SK-N-SH (cell line): ENCODE results near the gene SLCO4A1. TPM values are rescaled to one million over a fixed set of nuclear protein-coding genes. Genes with fewer than 3 reads are reported as not detected.

ENCODE experiments used
- CTCF ChIA-PET: fragments of 300-600, 350-600 bp; formaldehyde crosslinking; extraction: SDS; loops from one replicate; lab custom pipeline; 2021; lab: Yijun Ruan, JAX
- POLR2A ChIA-PET: fragments of 350-600 bp; sonication (Branson Sonifier 250); formaldehyde crosslinking; extraction: SDS; loops from one replicate; lab custom pipeline; 2020; ENCODE audit warnings: antibody characterized with exemption, inconsistent platforms; lab: Yijun Ruan, JAX
- DNase-seq: peaks from one replicate; pipeline ENCODE4 v3.0.0; 2012
- H2AFZ ChIP-seq: fragments of 200-600 bp; sonication (generic); 2 replicates; pipeline ENCODE4 v1.8.1; 2016; ENCODE audit warnings: antibody characterized with exemption, mild to moderate bottlenecking, low read depth
- H3F3A ChIP-seq: fragments of 200-600 bp; sonication (generic); replicated peaks from 2 replicates; pipeline ENCODE3; 2016; ENCODE audit warnings: antibody characterized with exemption, mild to moderate bottlenecking; ENCODE audit not compliant: insufficient read depth
- H3K27ac ChIP-seq, 2 experiments: fragments of 200-500 bp in 1 of 2; fragments of 200-600 bp in 1 of 2; sonication (Bioruptor generic) in 1 of 2; sonication (generic), shearing (Covaris generic) in 1 of 2; 2 replicates each; pipeline versions ENCODE4 v1.5.1 to v1.6.1; 2014 to 2016; ENCODE audit warnings: low read depth in 2 of 2, inconsistent platforms in 1 of 2, low read length in 1 of 2, mild to moderate bottlenecking in 1 of 2, mixed read lengths in 1 of 2
- H3K27me3 ChIP-seq: fragments of 200-600 bp; sonication (generic), shearing (Covaris generic); 2 replicates; pipeline ENCODE4 v1.6.1; 2016; ENCODE audit warnings: mixed run types; ENCODE audit not compliant: insufficient read depth
- H3K36me3 ChIP-seq, 2 experiments: fragments of 200-500 bp in 1 of 2; fragments of 200-600 bp in 1 of 2; sonication (Bioruptor generic) in 1 of 2; sonication (generic) in 1 of 2; replicated peaks in 1 of 2; 2 replicates each; pipeline versions ENCODE3 to v1.5.1; 2014 to 2016; ENCODE audit warnings: low read length in 1 of 2, mild to moderate bottlenecking in 1 of 2; ENCODE audit not compliant: insufficient read depth in 2 of 2, control insufficient read depth in 1 of 2
- H3K4me1 ChIP-seq, 2 experiments: fragments of 200-500 bp in 1 of 2; fragments of 200-600 bp in 1 of 2; sonication (Bioruptor generic) in 1 of 2; sonication (generic), shearing (Covaris generic) in 1 of 2; 2 replicates each; pipeline versions ENCODE4 v1.5.1 to v1.6.1; 2014 to 2016; ENCODE audit warnings: low read depth in 1 of 2, low read length in 1 of 2, mixed run types in 1 of 2; ENCODE audit not compliant: insufficient read depth in 2 of 2, control insufficient read depth in 1 of 2
- H3K4me2 ChIP-seq: fragments of 200-600 bp; sonication (generic), shearing (Covaris generic); 2 replicates; pipeline ENCODE4 v1.6.1; 2017; ENCODE audit warnings: mixed run types
- H3K4me3 ChIP-seq, 2 experiments: fragments of 200-500 bp in 1 of 2; fragments of 200-600 bp in 1 of 2; sonication (Bioruptor generic) in 1 of 2; sonication (generic), shearing (Covaris generic) in 1 of 2; 2 replicates each; pipeline versions ENCODE4 v1.5.1 to v1.8.1; 2014 to 2016; ENCODE audit warnings: low read depth in 2 of 2, inconsistent platforms in 1 of 2, low read length in 1 of 2, mild to moderate bottlenecking in 1 of 2, mixed read lengths in 1 of 2, moderate library complexity in 1 of 2
- H3K79me2 ChIP-seq: fragments of 200-600 bp; sonication (generic); 2 replicates; pipeline ENCODE4 v1.8.1; 2017; ENCODE audit warnings: mild to moderate bottlenecking; ENCODE audit not compliant: insufficient read depth
- H3K9ac ChIP-seq: fragments of 200-600 bp; sonication (generic); 2 replicates; pipeline ENCODE4 v1.6.1; 2017; ENCODE audit warnings: mixed run types
- H3K9me2 ChIP-seq: fragments of 200-600 bp; sonication (generic); 2 replicates; pipeline ENCODE4 v1.6.1; 2017; ENCODE audit warnings: mixed run types
- H3K9me3 ChIP-seq: fragments of 200-600 bp; sonication (generic); 2 replicates; pipeline ENCODE4 v1.6.1; 2017; ENCODE audit warnings: mixed run types, mild to moderate bottlenecking, moderate library complexity
- H4K20me1 ChIP-seq: fragments of 200-600 bp; sonication (generic); 2 replicates; pipeline ENCODE4 v1.6.1; 2017; ENCODE audit warnings: mild to moderate bottlenecking, mixed run types; ENCODE audit not compliant: insufficient read depth
- CHD2 ChIP-seq: fragments of 150-350 bp; IDR thresholded peaks from 2 replicates; pipeline ENCODE4 v1.6.1; 2018; ENCODE audit warnings: low read length; ENCODE audit not compliant: partially characterized antibody
- ELF1 ChIP-seq: IDR thresholded peaks from 2 replicates; pipeline ENCODE4 v1.4.0; 2012
- EP300 ChIP-seq, 2 experiments: IDR thresholded peaks; 2 replicates each; pipeline versions ENCODE4 v1.4.0 to v1.6.1; 2012; ENCODE audit warnings: borderline replicate concordance in 1 of 2, low read depth in 1 of 2, low read length in 1 of 2
- EZH2phosphoT487 ChIP-seq: fragments of 200-600 bp; sonication (generic); IDR thresholded peaks from 2 replicates; pipeline ENCODE4 v1.6.1; 2017; ENCODE audit warnings: low read depth, mixed run types, mild to moderate bottlenecking, antibody characterized with exemption, moderate library complexity, borderline replicate concordance
- FOSL2 ChIP-seq: IDR thresholded peaks from 2 replicates; pipeline ENCODE4 v1.4.0; 2012; ENCODE audit warnings: low read depth, mild to moderate bottlenecking, moderate library complexity, borderline replicate concordance
- GATA2 ChIP-seq: sonication (generic); formaldehyde crosslinking; IDR thresholded peaks from 2 replicates; pipeline ENCODE4 v1.5.0; 2020; ENCODE audit warnings: mild to moderate bottlenecking, missing genetic modification reagents
- IRF3 ChIP-seq: fragments of 150-350 bp; IDR thresholded peaks from 2 replicates; pipeline ENCODE4 v1.6.1; 2016; ENCODE audit warnings: mild to moderate bottlenecking, low read depth, low read length
- MAX ChIP-seq: IDR thresholded peaks from 2 replicates; pipeline ENCODE4 v1.4.0; 2012; ENCODE audit warnings: low read depth
- MEF2A ChIP-seq: IDR thresholded peaks from 2 replicates; pipeline ENCODE4 v1.4.0; 2012; ENCODE audit warnings: low read depth, borderline replicate concordance
- MXI1 ChIP-seq: IDR thresholded peaks from 2 replicates; pipeline ENCODE4 v1.6.1; 2012; ENCODE audit warnings: mild to moderate bottlenecking, low read depth, low read length, improper control_type of control experiment
- NFIC ChIP-seq: IDR thresholded peaks from 2 replicates; pipeline ENCODE4 v1.4.0; 2012; ENCODE audit warnings: borderline replicate concordance
- NRF1 ChIP-seq: IDR thresholded peaks from 2 replicates; pipeline ENCODE4 v1.6.1; 2012; ENCODE audit warnings: low read depth, mild to moderate bottlenecking, low read length
- POLR2AphosphoS5 ChIP-seq: IDR thresholded peaks from 2 replicates; pipeline ENCODE4 v1.6.1; 2012; ENCODE audit warnings: low read depth, low read length
- TCF12 ChIP-seq: IDR thresholded peaks from 2 replicates; pipeline ENCODE4 v1.4.0; 2012
- YY1 ChIP-seq: IDR thresholded peaks from 2 replicates; pipeline ENCODE4 v1.4.0; 2012; ENCODE audit warnings: low read depth, mild to moderate bottlenecking
- WGBS: methylation state at CpG from one replicate; pipeline ENCODE4 v1.1.6; 2017; ENCODE audit warnings: low lambda C conversion rate; 5-methylcytosine and 5-hydroxymethylcytosine counted together
- polyA plus RNA-seq, 3 experiments: library from polyadenylated mRNA; depleted of rRNA; stranded (reverse); fragments of >200 nt; gene quantifications; 2 replicates each; pipeline ENCODE4 v1.2.3, GENCODE V29; 2012
- TF ChIP-seq, protein P1 (sequence below): IDR thresholded peaks from 2 replicates; pipeline ENCODE4 v1.4.0; 2012; ENCODE audit warnings: low read depth, borderline replicate concordance
- TF ChIP-seq, protein P2 (sequence below): IDR thresholded peaks from 2 replicates; pipeline ENCODE4; 2012

SLCO4A1 gene
- polyA plus RNA-seq, 1 of the 3 experiments (the other 2 are of a cell fraction) = 0.33 TPM

- Histone ChIP-seq H3K9me3 (no peaks in the 10 kb centered on the region), H4K20me1 (no peaks in the 10 kb centered on the region), H3K4me3 (no peak overlapping the region)
- TF ChIP-seq MXI1 (no peak), EP300 (IDR thresholded peaks at IDR 0.05; ENCODE audit: borderline replicate concordance in 1 of 2, low read depth in 1 of 2, low read length in 1 of 2) (no peak), CHD2 (no peak), POLR2AphosphoS5 (no peak), EZH2phosphoT487 (no peak), NFIC (no peak), FOSL2 (no peak), YY1 (no peak), MEF2A (no peak), TCF12 (no peak), NRF1 (no peak), GATA2 (no peak), ELF1 (no peak), MAX (no peak), IRF3 (no peak)
- TF ChIP-seq, protein P1, sequence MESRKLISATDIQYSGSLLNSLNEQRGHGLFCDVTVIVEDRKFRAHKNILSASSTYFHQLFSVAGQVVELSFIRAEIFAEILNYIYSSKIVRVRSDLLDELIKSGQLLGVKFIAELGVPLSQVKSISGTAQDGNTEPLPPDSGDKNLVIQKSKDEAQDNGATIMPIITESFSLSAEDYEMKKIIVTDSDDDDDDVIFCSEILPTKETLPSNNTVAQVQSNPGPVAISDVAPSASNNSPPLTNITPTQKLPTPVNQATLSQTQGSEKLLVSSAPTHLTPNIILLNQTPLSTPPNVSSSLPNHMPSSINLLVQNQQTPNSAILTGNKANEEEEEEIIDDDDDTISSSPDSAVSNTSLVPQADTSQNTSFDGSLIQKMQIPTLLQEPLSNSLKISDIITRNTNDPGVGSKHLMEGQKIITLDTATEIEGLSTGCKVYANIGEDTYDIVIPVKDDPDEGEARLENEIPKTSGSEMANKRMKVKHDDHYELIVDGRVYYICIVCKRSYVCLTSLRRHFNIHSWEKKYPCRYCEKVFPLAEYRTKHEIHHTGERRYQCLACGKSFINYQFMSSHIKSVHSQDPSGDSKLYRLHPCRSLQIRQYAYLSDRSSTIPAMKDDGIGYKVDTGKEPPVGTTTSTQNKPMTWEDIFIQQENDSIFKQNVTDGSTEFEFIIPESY = no peak
- TF ChIP-seq, protein P2, sequence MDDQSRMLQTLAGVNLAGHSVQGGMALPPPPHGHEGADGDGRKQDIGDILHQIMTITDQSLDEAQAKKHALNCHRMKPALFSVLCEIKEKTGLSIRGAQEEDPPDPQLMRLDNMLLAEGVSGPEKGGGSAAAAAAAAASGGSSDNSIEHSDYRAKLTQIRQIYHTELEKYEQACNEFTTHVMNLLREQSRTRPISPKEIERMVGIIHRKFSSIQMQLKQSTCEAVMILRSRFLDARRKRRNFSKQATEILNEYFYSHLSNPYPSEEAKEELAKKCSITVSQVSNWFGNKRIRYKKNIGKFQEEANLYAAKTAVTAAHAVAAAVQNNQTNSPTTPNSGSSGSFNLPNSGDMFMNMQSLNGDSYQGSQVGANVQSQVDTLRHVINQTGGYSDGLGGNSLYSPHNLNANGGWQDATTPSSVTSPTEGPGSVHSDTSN = no peak
- TF ChIP-seq, all 33 proteins: peak for 0
- Histone ChIP-seq H3K4me2 (no peak overlapping the region), H3K9ac (no peak overlapping the region), H3K9me2 (no peaks in the 10 kb centered on the region), H3K36me3 (no peaks in the 10 kb centered on the region), H3K27ac (no peak overlapping the region), H3K27me3 (no peaks in the 10 kb centered on the region), H3F3A (no peaks in the 10 kb centered on the region), H3K4me1 (peaks cover 0 to 20% of the 10 kb centered on the region in 2 experiments; a peak in 2 of 4 replicates), H2AFZ (no peak overlapping the region), H3K79me2 (no peaks in the 10 kb centered on the region)
- WGBS = 76% methylated on average over 10 of the region's 17 CpGs
- no peak for DNase-seq
- ChIA-PET CTCF (interaction anchor here (1.0 to 3.3 kb wide), 2 partner anchors 14 to 102 kb away, joined by 3 to 20 read pairs; no protein-coding TSS in a partner anchor), POLR2A (no interaction called here)
Observed at GRCh38 chr20:62689861-62690260, 47.6 kb downstream of the SLCO4A1 start.
